IMR-90 (cell line): Measurements from ENCODE around the gene THSD8. TPM values are rescaled to one million over a fixed set of nuclear protein-coding genes. Genes with fewer than 3 reads are reported as not detected.

Source experiments
- ATAC-seq: fragments of 200-7000 bp; cut with Tn5 transposase; 2 replicates; pipeline ENCODE4 v1.9.1; 2020; ENCODE audit warnings: low read depth, mild to moderate bottlenecking, moderate library complexity
- BruUV-seq: library from RNA; stranded (reverse); fragments of 400-500 nt; replicated peaks from 2 replicates; lab custom pipeline; 2021; lab: Mats Ljungman, UMichigan
- CTCF ChIA-PET: fragments of 300-600 bp; formaldehyde crosslinking; extraction: SDS; loops from one replicate; lab custom pipeline; 2021; ENCODE audit warnings: antibody characterized with exemption; lab: Yijun Ruan, JAX
- POLR2A ChIA-PET: fragments of 300-600 bp; sonication (Branson Sonifier 250); formaldehyde crosslinking; loops from one replicate; lab custom pipeline; 2022; ENCODE audit warnings: antibody characterized with exemption; ENCODE audit not compliant: unreplicated experiment; lab: Charles Lee
- DNase-seq: peaks from one replicate; pipeline ENCODE4 v3.0.0; 2013
- H2AFZ ChIP-seq: replicated peaks from 2 replicates; pipeline ENCODE3; 2013; ENCODE audit warnings: low read length, mild to moderate bottlenecking; ENCODE audit not compliant: poor library complexity
- H2AK5ac ChIP-seq: 2 replicates; pipeline ENCODE4 v1.6.1; 2013; ENCODE audit warnings: low read depth, low read length, inconsistent platforms
- H2AK9ac ChIP-seq: replicated peaks from 2 replicates; pipeline ENCODE3; 2013; ENCODE audit warnings: mild to moderate bottlenecking, low read depth, low read length, moderate library complexity; ENCODE audit not compliant: poor library complexity
- H2BK120ac ChIP-seq: 2 replicates; pipeline ENCODE4 v1.6.1; 2013; ENCODE audit warnings: low read depth, low read length, inconsistent platforms
- H2BK15ac ChIP-seq: 3 replicates; pipeline ENCODE4 v1.6.1; 2013; ENCODE audit warnings: low read depth, low read length, inconsistent platforms
- H2BK20ac ChIP-seq: 2 replicates; pipeline ENCODE4 v1.6.1; 2013; ENCODE audit warnings: low read depth, mild to moderate bottlenecking, inconsistent platforms, low read length, moderate library complexity
- H2BK5ac ChIP-seq: 2 replicates; pipeline ENCODE4 v1.6.1; 2013; ENCODE audit warnings: mild to moderate bottlenecking, low read depth, low read length, inconsistent platforms; ENCODE audit not compliant: poor library complexity, severe bottlenecking
- H3K14ac ChIP-seq: replicated peaks from 2 replicates; pipeline ENCODE4 v1.6.1; 2013; ENCODE audit warnings: low read depth, low read length, inconsistent platforms
- H3K18ac ChIP-seq: 2 replicates; pipeline ENCODE4 v1.6.1; 2013; ENCODE audit warnings: low read depth, low read length, control low read depth
- H3K23ac ChIP-seq: 2 replicates; pipeline ENCODE4 v1.6.1; 2013; ENCODE audit warnings: low read depth, low read length, inconsistent platforms
- H3K27ac ChIP-seq: 2 replicates; pipeline ENCODE4 v1.5.1; 2013; ENCODE audit warnings: mild to moderate bottlenecking, control low read depth, low read length; ENCODE audit not compliant: insufficient read depth
- H3K27me3 ChIP-seq: 2 replicates; pipeline ENCODE4 v1.6.1; 2013; ENCODE audit warnings: low read length; ENCODE audit not compliant: control insufficient read depth, insufficient read depth
- H3K36me3 ChIP-seq: 2 replicates; pipeline ENCODE4 v1.6.1; 2013; ENCODE audit warnings: low read length, mixed read lengths; ENCODE audit not compliant: control insufficient read depth, insufficient read depth
- H3K4ac ChIP-seq: 2 replicates; pipeline ENCODE4 v1.6.1; 2013; ENCODE audit warnings: low read depth, low read length, inconsistent platforms
- H3K4me1 ChIP-seq: 2 replicates; pipeline ENCODE4 v1.6.1; 2013; ENCODE audit warnings: low read length, mixed read lengths; ENCODE audit not compliant: control insufficient read depth, insufficient read depth
- H3K4me2 ChIP-seq: 2 replicates; pipeline ENCODE4 v1.6.1; 2013; ENCODE audit warnings: low read depth, mild to moderate bottlenecking, control low read depth, low read length, moderate library complexity
- H3K4me3 ChIP-seq: 2 replicates; pipeline ENCODE4 v1.5.1; 2013; ENCODE audit warnings: low read depth, mild to moderate bottlenecking, control low read depth, low read length, moderate library complexity; ENCODE audit not compliant: insufficient read depth
- H3K56ac ChIP-seq: 2 replicates; pipeline ENCODE4 v1.6.1; 2013; ENCODE audit warnings: low read length, inconsistent platforms; ENCODE audit not compliant: insufficient read depth; ENCODE audit errors: extremely low read depth
- H3K79me1 ChIP-seq, 2 experiments: 2 replicates each; pipeline ENCODE4 v1.6.1; 2013; ENCODE audit warnings: low read length in 2 of 2, inconsistent platforms in 1 of 2, low read depth in 1 of 2
- H3K9ac ChIP-seq: 2 replicates; pipeline ENCODE4 v1.6.1; 2013; ENCODE audit warnings: low read depth, low read length, control low read depth
- H3K9me1 ChIP-seq: 2 replicates; pipeline ENCODE4 v1.6.1; 2013; ENCODE audit warnings: low read length, inconsistent platforms; ENCODE audit not compliant: insufficient read depth
- H3K9me3 ChIP-seq: 2 replicates; pipeline ENCODE4 v1.6.1; 2013; ENCODE audit warnings: low read length; ENCODE audit not compliant: control insufficient read depth, insufficient read depth
- H4K20me1 ChIP-seq: 2 replicates; pipeline ENCODE4 v1.6.1; 2013; ENCODE audit warnings: low read length, inconsistent platforms; ENCODE audit not compliant: insufficient read depth
- H4K5ac ChIP-seq: 2 replicates; pipeline ENCODE4 v1.6.1; 2013; ENCODE audit warnings: mild to moderate bottlenecking, low read depth, low read length, control low read depth
- H4K8ac ChIP-seq, 2 experiments: 2 replicates each; pipeline ENCODE4 v1.6.1; 2013; ENCODE audit warnings: low read depth in 2 of 2, low read length in 2 of 2, control low read depth in 1 of 2, inconsistent platforms in 1 of 2
- H4K91ac ChIP-seq: 2 replicates; pipeline ENCODE4 v1.6.1; 2013; ENCODE audit warnings: low read depth, low read length, inconsistent platforms; ENCODE audit not compliant: insufficient read depth
- BHLHE40 ChIP-seq: fragments of 150-350 bp; IDR thresholded peaks from 2 replicates; pipeline ENCODE4 v1.6.1; 2016; ENCODE audit warnings: mild to moderate bottlenecking, low read depth, low read length
- CEBPB ChIP-seq: IDR thresholded peaks from 2 replicates; pipeline ENCODE4 v1.6.1; 2012; ENCODE audit warnings: low read depth, low read length, improper control_type of control experiment
- CHD1 ChIP-seq: IDR thresholded peaks from 2 replicates; pipeline ENCODE4 v1.6.1; 2012; ENCODE audit warnings: low read depth, low read length, improper control_type of control experiment
- FOS ChIP-seq: fragments of 150-350 bp; IDR thresholded peaks from 2 replicates; pipeline ENCODE4 v1.6.1; 2016; ENCODE audit warnings: low read depth, low read length
- MAFK ChIP-seq: IDR thresholded peaks from 2 replicates; pipeline ENCODE4 v1.6.1; 2012; ENCODE audit warnings: low read depth, low read length, improper control_type of control experiment
- MAZ ChIP-seq: IDR thresholded peaks from 2 replicates; pipeline ENCODE4 v1.6.1; 2012; ENCODE audit warnings: low read depth, mild to moderate bottlenecking, low read length, improper control_type of control experiment, moderate library complexity, borderline replicate concordance
- MXI1 ChIP-seq: IDR thresholded peaks from 2 replicates; pipeline ENCODE4 v1.6.1; 2012; ENCODE audit warnings: low read depth, mild to moderate bottlenecking, low read length, moderate library complexity, borderline replicate concordance
- NFE2L2 ChIP-seq: fragments of 150-350 bp; IDR thresholded peaks from 2 replicates; pipeline ENCODE4 v1.6.1; 2016; ENCODE audit warnings: low read depth, mild to moderate bottlenecking, low read length
- POLR2A ChIP-seq: IDR thresholded peaks from 2 replicates; pipeline ENCODE4 v1.6.1; 2012; ENCODE audit warnings: mild to moderate bottlenecking, low read depth, low read length
- RAD21 ChIP-seq: IDR thresholded peaks from 2 replicates; pipeline ENCODE4 v1.6.1; 2012; ENCODE audit warnings: low read length, improper control_type of control experiment
- RFX5 ChIP-seq: IDR thresholded peaks from 2 replicates; pipeline ENCODE4 v1.8.0; 2012; ENCODE audit warnings: low read depth, mild to moderate bottlenecking, low read length, moderate library complexity
- SMC3 ChIP-seq: fragments of 150-350 bp; IDR thresholded peaks from 2 replicates; pipeline ENCODE4 v1.6.1; 2016; ENCODE audit warnings: low read depth, mild to moderate bottlenecking, antibody characterized with exemption, low read length, moderate library complexity
- WGBS, 2 experiments: methylation state at CpG; one replicate each; pipeline versions ENCODE4 v1.1.5 to v1.1.7; 2013; ENCODE audit warnings: missing lambda C conversion rate in 2 of 2; ENCODE audit not compliant: insufficient read length in 1 of 2; ENCODE audit errors: extremely low coverage in 2 of 2; 5-methylcytosine and 5-hydroxymethylcytosine counted together
- dilution Hi-C: fragments of 300-500 bp; cut with HindIII; formaldehyde crosslinking; loops from one replicate; pipeline ENCODE4 v1.14.3; 2018; ENCODE audit warnings: low sequenced_read_pairs; ENCODE audit not compliant: unreplicated experiment
- in situ Hi-C: fragments of 300-500 bp; cut with MboI; formaldehyde crosslinking; loops from 3 replicates; pipeline ENCODE4 v1.14.3; 2019; ENCODE audit warnings: low sequenced_read_pairs, inconsistent platforms, mixed read lengths
- intact Hi-C: fragments of 100-400 bp; cut with micrococcal nuclease; formaldehyde crosslinking; loops from 2 replicates; pipeline ENCODE4 v1.10.0; 2022
- polyA plus RNA-seq, 3 experiments: library from polyadenylated mRNA; depleted of rRNA; stranded (reverse); fragments of >200 nt; gene quantifications; 2 replicates each; pipeline ENCODE4 v1.2.3, GENCODE V29; 2012; ENCODE audit warnings: low replicate concordance in 1 of 3
- total RNA-seq: library from RNA; depleted of rRNA; stranded (reverse); fragments of >200 nt; gene quantifications from 2 replicates; pipeline ENCODE4 v1.2.3, GENCODE V29; 2012
- TF ChIP-seq, protein P1 (sequence below): conservative IDR thresholded peaks from 2 replicates; pipeline ENCODE4 v1.5.1; 2012; ENCODE audit warnings: mild to moderate bottlenecking, low read depth, low read length, improper control_type of control experiment
- TF ChIP-seq, protein P2 (sequence below): fragments of 150-350 bp; IDR thresholded peaks from 2 replicates; pipeline ENCODE4 v1.6.1; 2017; ENCODE audit warnings: mild to moderate bottlenecking, antibody characterized with exemption, low read length, low read depth

Gene THSD8
- total and polyA plus RNA-seq, 2 of the 4 experiments (the other 2 are of a cell fraction), result 0.68 TPM; not detected in 1

DNA sequence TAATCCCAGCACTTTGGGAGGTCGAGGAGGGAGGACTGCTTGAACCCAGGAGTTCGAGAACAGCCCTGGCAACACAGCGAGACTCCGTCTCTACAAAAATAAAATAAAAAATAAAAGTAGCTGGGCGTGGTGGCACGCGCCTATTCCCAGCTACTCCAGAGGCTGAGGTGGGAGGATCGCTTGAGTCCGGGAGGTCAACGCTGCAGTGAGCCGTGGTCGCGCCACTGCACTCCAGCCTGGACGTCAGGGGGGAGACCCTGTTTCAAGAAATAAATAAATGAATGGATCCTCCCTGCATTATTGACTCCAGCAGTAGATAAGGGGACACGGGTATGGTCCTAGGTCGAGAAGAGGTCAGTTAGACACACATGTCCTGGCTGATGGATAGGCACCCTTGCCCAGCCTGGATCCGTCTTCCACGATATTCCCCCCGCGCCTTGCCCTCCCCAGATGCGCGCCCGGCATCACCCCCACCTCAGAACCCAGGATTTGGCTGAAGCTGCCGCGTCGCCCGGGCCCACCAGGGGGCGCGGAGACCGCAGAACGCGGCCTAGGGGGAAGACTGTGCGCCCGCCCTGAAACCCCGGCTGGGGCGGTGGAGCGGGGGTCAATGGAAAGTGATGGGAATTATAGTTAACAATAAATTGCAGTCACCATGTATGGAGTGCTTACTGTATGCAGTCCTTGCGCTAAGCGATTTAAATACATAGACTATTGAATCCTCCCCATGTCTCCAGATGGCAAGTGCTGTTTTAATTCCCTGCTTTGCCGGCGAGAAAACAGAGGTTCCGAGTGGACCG, 24.5 kb upstream of the THSD8 start:
- ATAC-seq, result peak; percentile 57
- no peaks in the 10 kb centered on the region for H3K9me3 ChIP-seq
- H2BK20ac ChIP-seq, result peak overlapping the region; percentile 85; the same call in 1 of the 2 replicates
- in situ Hi-C loops, result loop anchor here (25.0 kb wide), 1 partner anchor 1060 kb away; no protein-coding TSS in a partner anchor
- TF ChIP-seq MXI1, result no peak
- TF ChIP-seq NFE2L2, result no peak
- TF ChIP-seq MAFK, result no peak
- no peak for TF ChIP-seq RFX5
- no peak for TF ChIP-seq FOS
- TF ChIP-seq BHLHE40, result no peak
- TF ChIP-seq, protein P1, sequence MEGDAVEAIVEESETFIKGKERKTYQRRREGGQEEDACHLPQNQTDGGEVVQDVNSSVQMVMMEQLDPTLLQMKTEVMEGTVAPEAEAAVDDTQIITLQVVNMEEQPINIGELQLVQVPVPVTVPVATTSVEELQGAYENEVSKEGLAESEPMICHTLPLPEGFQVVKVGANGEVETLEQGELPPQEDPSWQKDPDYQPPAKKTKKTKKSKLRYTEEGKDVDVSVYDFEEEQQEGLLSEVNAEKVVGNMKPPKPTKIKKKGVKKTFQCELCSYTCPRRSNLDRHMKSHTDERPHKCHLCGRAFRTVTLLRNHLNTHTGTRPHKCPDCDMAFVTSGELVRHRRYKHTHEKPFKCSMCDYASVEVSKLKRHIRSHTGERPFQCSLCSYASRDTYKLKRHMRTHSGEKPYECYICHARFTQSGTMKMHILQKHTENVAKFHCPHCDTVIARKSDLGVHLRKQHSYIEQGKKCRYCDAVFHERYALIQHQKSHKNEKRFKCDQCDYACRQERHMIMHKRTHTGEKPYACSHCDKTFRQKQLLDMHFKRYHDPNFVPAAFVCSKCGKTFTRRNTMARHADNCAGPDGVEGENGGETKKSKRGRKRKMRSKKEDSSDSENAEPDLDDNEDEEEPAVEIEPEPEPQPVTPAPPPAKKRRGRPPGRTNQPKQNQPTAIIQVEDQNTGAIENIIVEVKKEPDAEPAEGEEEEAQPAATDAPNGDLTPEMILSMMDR, result peak; percentile 91
- no peak for TF ChIP-seq POLR2A
- TF ChIP-seq MAZ, result peak; percentile 95
- TF ChIP-seq CEBPB, result no peak
- TF ChIP-seq SMC3, result peak; percentile 85
- peak; percentile 82 for TF ChIP-seq RAD21
- TF ChIP-seq, protein P2, sequence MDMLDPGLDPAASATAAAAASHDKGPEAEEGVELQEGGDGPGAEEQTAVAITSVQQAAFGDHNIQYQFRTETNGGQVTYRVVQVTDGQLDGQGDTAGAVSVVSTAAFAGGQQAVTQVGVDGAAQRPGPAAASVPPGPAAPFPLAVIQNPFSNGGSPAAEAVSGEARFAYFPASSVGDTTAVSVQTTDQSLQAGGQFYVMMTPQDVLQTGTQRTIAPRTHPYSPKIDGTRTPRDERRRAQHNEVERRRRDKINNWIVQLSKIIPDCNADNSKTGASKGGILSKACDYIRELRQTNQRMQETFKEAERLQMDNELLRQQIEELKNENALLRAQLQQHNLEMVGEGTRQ, result no peak
- TF ChIP-seq CHD1, result peak; percentile 75; the same call in 1 of the 2 replicates
- peaks cover 3% of the 10 kb centered on the region; the same call in 1 of the 2 replicates for H4K20me1 ChIP-seq
- POLR2A ChIA-PET, result interaction anchor here (1.0 to 2.5 kb wide), 3 partner anchors 14 to 18 kb away, joined by 9 to 13 read pairs (median 11); partner anchors contain the start of gene JUNB
- peaks cover 24% of the 10 kb centered on the region for H3K4me1 ChIP-seq
- H3K4me2 ChIP-seq, result peak overlapping the region; percentile 84
- H2AFZ ChIP-seq, result peak overlapping the region; percentile 98
- H3K27ac ChIP-seq, result peak overlapping the region; percentile 82
- peaks cover 26% of the 10 kb centered on the region for H3K9me1 ChIP-seq
- H3K23ac ChIP-seq, result peak overlapping the region; percentile 92
- H4K5ac ChIP-seq, result peak overlapping the region; percentile 24
- H3K79me1 ChIP-seq, result peaks cover 0 to 44% of the 10 kb centered on the region in 2 experiments; a peak in 3 of 4 replicates
- peak overlapping the region; percentile 62 for H3K4me3 ChIP-seq
- H3K27me3 ChIP-seq, result no peaks in the 10 kb centered on the region
- peak; percentile 68 for DNase-seq
- H4K91ac ChIP-seq, result peak overlapping the region; percentile 70
- dilution Hi-C loops, result no loop called here
- 0 out of 3 replicates have a peak overlapping the region, but pooled peaks have one; percentile 37 for H2BK15ac ChIP-seq
- H3K56ac ChIP-seq, result peak overlapping the region; percentile 79
- WGBS, 2 experiments, result 0% methylated on average over 5 of the region's 43 CpGs; no CpG with 5 or more reads in 1 of the 2 experiments
- peak overlapping the region; percentile 98 to 99 for H4K8ac ChIP-seq
- H2BK120ac ChIP-seq, result peak overlapping the region; percentile 70
- H3K18ac ChIP-seq, result peak overlapping the region; percentile 18; the same call in 1 of the 2 replicates
- H2AK5ac ChIP-seq, result peak overlapping the region; percentile 90
- H2BK5ac ChIP-seq, result peak overlapping the region; percentile 88
- H3K36me3 ChIP-seq, result no peaks in the 10 kb centered on the region
- no TSS peak for BruUV-seq
- peak overlapping the region; percentile 86 for H3K14ac ChIP-seq
- peak overlapping the region; percentile 89 for H2AK9ac ChIP-seq
- peak overlapping the region; percentile 56 for H3K9ac ChIP-seq
- H3K4ac ChIP-seq, result peak overlapping the region; percentile 99
- CTCF ChIA-PET, result interaction anchor here (0.6 to 2.9 kb wide), 7 partner anchors 9 to 142 kb away, joined by 3 to 23 read pairs (median 10); partner anchors contain the start of gene JUNB
- intact Hi-C loops, result loop anchor here (1.0 kb wide), 2 partner anchors 14 to 19 kb away; partner anchors contain the start of gene JUNB
